GM12878 (cell line): ENCODE results near the gene SEPSECS. TPM values are rescaled to one million over a fixed set of nuclear protein-coding genes. Genes with fewer than 3 reads are reported as not detected.

ENCODE experiments used
- ATAC-seq: fragments of 200-7000 bp; cut with Tn5 transposase; 3 replicates; pipeline ENCODE4 v1.9.1; 2020; ENCODE audit warnings: mild to moderate bottlenecking, moderate library complexity
- BruUV-seq: library from RNA; stranded (reverse); fragments of 400-500 nt; replicated peaks from 2 replicates; lab custom pipeline; 2021; lab: Mats Ljungman, UMichigan
- CTCF ChIA-PET: fragments of 300-600 bp; sonication (Branson Sonifier 250); formaldehyde crosslinking; extraction: SDS; loops from one replicate; lab custom pipeline; 2021; ENCODE audit warnings: inconsistent platforms; lab: Yijun Ruan, JAX
- POLR2A ChIA-PET: fragments of 350-600 bp; formaldehyde crosslinking; extraction: SDS; loops from one replicate; lab custom pipeline; 2021; ENCODE audit warnings: inconsistent platforms; lab: Charles Lee
- RAD21 ChIA-PET: fragments of 300-600 bp; sonication (Branson Sonifier 250); formaldehyde crosslinking; loops from one replicate; lab custom pipeline; 2023; ENCODE audit warnings: antibody characterized with exemption; ENCODE audit not compliant: unreplicated experiment; lab: Charles Lee
- SMC1A ChIA-PET: fragments of 300-600 bp; sonication (Branson Sonifier 250); formaldehyde crosslinking; loops from one replicate; lab custom pipeline; 2023; ENCODE audit not compliant: unreplicated experiment, uncharacterized antibody; lab: Charles Lee
- DNase-seq: peaks from one replicate; pipeline ENCODE4 v3.0.0-alpha.2; 2011; ENCODE audit warnings: low read depth, low spot score
- FAIRE-seq: peaks from 3 replicates; lab custom pipeline; 2011; peaks lifted over from hg19 to GRCh38; lab: Jason Lieb, UNC
- H2AFZ ChIP-seq: 2 replicates; pipeline ENCODE4 v1.6.0; 2011; ENCODE audit warnings: low read depth, low read length, control low read depth; ENCODE audit not compliant: control insufficient read depth
- H3K27ac ChIP-seq: 2 replicates; pipeline ENCODE4 v1.5.1; 2011; ENCODE audit warnings: control low read depth; ENCODE audit not compliant: control insufficient read depth, insufficient read depth
- H3K27me3 ChIP-seq, 2 experiments: replicated peaks in 1 of 2; 2 replicates each; pipeline versions ENCODE4 v1.6.0 to v1.6.1; 2011; ENCODE audit warnings: low read length in 1 of 2; ENCODE audit not compliant: control insufficient read depth in 2 of 2, insufficient read depth in 2 of 2
- H3K36me3 ChIP-seq, 2 experiments: 2 replicates each; pipeline ENCODE4 v1.5.1; 2011; ENCODE audit warnings: low read length in 1 of 2; ENCODE audit not compliant: control insufficient read depth in 2 of 2, insufficient read depth in 2 of 2
- H3K4me1 ChIP-seq: 2 replicates; pipeline ENCODE4 v1.6.1; 2011; ENCODE audit warnings: mild to moderate bottlenecking, low read length, moderate library complexity, mixed read lengths; ENCODE audit not compliant: control insufficient read depth, insufficient read depth
- H3K4me2 ChIP-seq: 2 replicates; pipeline ENCODE4 v1.6.0; 2011; ENCODE audit warnings: control low read depth; ENCODE audit not compliant: control insufficient read depth, insufficient read depth
- H3K4me3 ChIP-seq: fragments of 200-600 bp; sonication (generic); 2 replicates; pipeline ENCODE4 v1.5.1; 2016
- H3K79me2 ChIP-seq: 2 replicates; pipeline ENCODE4 v1.6.0; 2011; ENCODE audit warnings: low read length; ENCODE audit not compliant: control insufficient read depth, insufficient read depth
- H3K9ac ChIP-seq: 2 replicates; pipeline ENCODE4 v1.8.0; 2011; ENCODE audit warnings: low read length, control low read depth, mixed read lengths; ENCODE audit not compliant: control insufficient read depth, insufficient read depth
- H3K9me3 ChIP-seq: replicated peaks from 3 replicates; pipeline ENCODE4 v1.5.1; 2011; ENCODE audit warnings: mild to moderate bottlenecking, low read length; ENCODE audit not compliant: control insufficient read depth, insufficient read depth
- H4K20me1 ChIP-seq: 2 replicates; pipeline ENCODE4 v1.6.0; 2011; ENCODE audit not compliant: control insufficient read depth, insufficient read depth
- BRCA1 ChIP-seq: IDR thresholded peaks from 2 replicates; pipeline ENCODE4 v1.6.1; 2011; ENCODE audit warnings: low read depth, low read length, improper control_type of control experiment
- CBX5 ChIP-seq: sonication (generic); IDR thresholded peaks from 2 replicates; pipeline ENCODE4 v1.6.1; 2016; ENCODE audit warnings: low read depth, moderate library complexity, mild to moderate bottlenecking, inconsistent platforms
- ETV6 ChIP-seq, 2 experiments: fragments of 450-650 bp in 1 of 2; IDR thresholded peaks in 1 of 2; conservative IDR thresholded peaks in 1 of 2; 2 replicates each; pipeline ENCODE4 v1.6.1; 2014; ENCODE audit warnings: antibody characterized with exemption in 1 of 2, borderline replicate concordance in 1 of 2, low read depth in 1 of 2, mild to moderate bottlenecking in 1 of 2, moderate library complexity in 1 of 2
- FOS ChIP-seq: IDR thresholded peaks from 3 replicates; pipeline ENCODE4 v1.6.1; 2011; ENCODE audit warnings: borderline replicate concordance; ENCODE audit not compliant: insufficient read length; ENCODE audit errors: extremely low read depth
- GATAD2B ChIP-seq: fragments of 450-650 bp; conservative IDR thresholded peaks from 2 replicates; pipeline ENCODE4 v1.6.1; 2017; ENCODE audit warnings: low read depth, mild to moderate bottlenecking, moderate library complexity
- NFXL1 ChIP-seq: fragments of 450-650 bp; IDR thresholded peaks from 2 replicates; pipeline ENCODE4 v1.6.1; 2017; ENCODE audit warnings: antibody characterized with exemption, mild to moderate bottlenecking, borderline replicate concordance
- NRF1 ChIP-seq: conservative IDR thresholded peaks from 2 replicates; pipeline ENCODE4 v1.6.1; 2011; ENCODE audit warnings: mild to moderate bottlenecking, low read depth, low read length, improper control_type of control experiment
- RUNX3 ChIP-seq: IDR thresholded peaks from 2 replicates; pipeline ENCODE4 v1.6.1; 2012; ENCODE audit warnings: low read length, inconsistent platforms
- SIX5 ChIP-seq: IDR thresholded peaks from 2 replicates; pipeline ENCODE4 v1.6.1; 2011; ENCODE audit warnings: mild to moderate bottlenecking, low read depth, low read length, moderate library complexity; ENCODE audit not compliant: severe bottlenecking
- SREBF1 ChIP-seq: IDR thresholded peaks from 2 replicates; pipeline ENCODE4 v1.6.1; 2012; ENCODE audit warnings: mild to moderate bottlenecking, low read length
- ZNF207 ChIP-seq: fragments of 450-650 bp; IDR thresholded peaks from 2 replicates; pipeline ENCODE4 v1.6.1; 2014; ENCODE audit warnings: antibody characterized with exemption, mild to moderate bottlenecking, borderline replicate concordance
- ZNF274 ChIP-seq: IDR thresholded peaks from one replicate; pipeline ENCODE4 v1.8.0; 2011; ENCODE audit not compliant: insufficient read length, insufficient read depth
- WGBS: methylation state at CpG from one replicate; pipeline ENCODE4 v1.1.6; 2016; ENCODE audit warnings: low lambda C conversion rate; ENCODE audit not compliant: insufficient replicate concordance, insufficient coverage; ENCODE audit errors: missing lambda C conversion rate; 5-methylcytosine and 5-hydroxymethylcytosine counted together
- in situ Hi-C: fragments of 300-500 bp; cut with MboI; formaldehyde crosslinking; loops from 9 replicates; pipeline ENCODE4 v1.14.3; 2018; ENCODE audit warnings: mixed read lengths
- intact Hi-C: fragments of 100-400 bp; cut with micrococcal nuclease; formaldehyde crosslinking; loops from one replicate; pipeline ENCODE4 v1.14.2; 2022; ENCODE audit not compliant: unreplicated experiment
- polyA plus RNA-seq, 11 experiments: library from polyadenylated mRNA; depleted of rRNA in 4 of 11; unstranded in 6 of 11; stranded (reverse) in 5 of 11; fragments of >200 nt; fragmentation: Nextera tagmentation in 4 of 11; fragmentation: Illumina TruSeq in 1 of 11; extraction: Ambion mirVana in 4 of 11; extraction: Trizol in 1 of 11; gene quantifications; 1 replicate in 1 of 11; 2 replicates in 10 of 11; pipeline versions ENCODE4 v1.2.1 to v1.2.3, GENCODE V29; 2011 to 2016; ENCODE audit warnings: inconsistent platforms in 2 of 11, missing spikeins in 2 of 11, low read depth in 1 of 11
- total RNA-seq, 4 experiments: library from RNA; depleted of rRNA in 3 of 4; stranded (reverse); fragments of >200 nt in 3 of 4; fragmentation: Illumina TruSeq in 1 of 4; extraction: Trizol in 1 of 4; gene quantifications; 2 replicates each; pipeline versions ENCODE4 v1.2.1 to v1.2.3, GENCODE V29; 2013 to 2021
- TF ChIP-seq, protein P1 (sequence below): fragments of 450-650 bp; IDR thresholded peaks from 2 replicates; pipeline ENCODE4 v1.6.1; 2017; ENCODE audit warnings: mild to moderate bottlenecking, moderate library complexity

Gene SEPSECS
- total and polyA plus RNA-seq, 10 of the 15 experiments (the other 5 are each of a cell fraction or from before 2014, with no cell fraction given): 2.8 to 15.8 (median 7.2) TPM

DNA sequence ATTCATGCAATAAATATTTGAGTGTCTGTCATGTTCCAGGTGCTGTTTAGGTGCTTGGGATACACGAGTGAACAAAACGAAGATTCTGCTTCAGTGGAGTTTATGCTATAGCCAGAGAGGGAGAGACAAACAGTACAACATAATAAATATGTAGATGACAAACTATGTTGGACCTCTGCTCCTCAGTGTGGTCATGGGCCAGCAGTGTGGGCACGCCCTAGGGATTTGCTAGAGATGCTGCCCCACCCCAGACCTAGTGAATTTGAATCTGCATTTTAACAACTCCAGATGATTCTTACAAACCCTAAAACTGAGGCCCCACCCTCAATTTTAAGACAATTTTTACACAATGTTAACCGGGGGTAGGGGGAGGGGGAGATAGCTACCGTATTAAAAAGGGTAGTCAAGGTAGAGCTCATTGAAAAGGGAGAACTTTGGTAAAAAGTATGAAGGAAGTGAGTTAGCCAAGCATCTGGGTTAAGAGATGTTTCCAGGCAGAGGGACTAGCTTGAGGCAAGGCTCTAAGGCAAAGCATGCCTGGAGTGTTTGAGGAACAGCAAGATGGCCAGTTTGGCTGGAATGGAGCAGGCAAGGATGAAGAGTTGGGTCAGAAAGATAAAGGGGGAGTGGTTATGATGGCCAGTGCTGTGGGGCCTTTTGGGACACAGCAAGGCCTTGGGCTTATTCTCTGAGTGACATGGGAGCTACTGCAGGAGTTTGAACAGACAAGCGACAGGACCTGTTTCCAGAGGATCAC, 42.4 kb downstream of the SEPSECS start:
- ATAC-seq (no peak), FAIRE-seq (no peak), DNase-seq (no peak)
- Histone ChIP-seq H3K36me3 (peaks cover 0 to 2% of the 10 kb centered on the region in 2 experiments; a peak in 1 of 4 replicates), H3K9ac (no peak overlapping the region), H3K4me3 (no peak overlapping the region), H3K79me2 (no peaks in the 10 kb centered on the region), H4K20me1 (no peaks in the 10 kb centered on the region), H3K9me3 (no peaks in the 10 kb centered on the region), H3K4me1 (no peaks in the 10 kb centered on the region), H3K27me3 (no peaks in the 10 kb centered on the region; a peak in 1 of 4 replicates), H3K27ac (no peak overlapping the region), H3K4me2 (no peak overlapping the region), H2AFZ (no peak overlapping the region)
- SMC1A ChIA-PET: interaction anchor here (0.6 kb wide), 1 partner anchor 107 kb away, joined by 5 read pairs; no protein-coding TSS in a partner anchor
- in situ Hi-C loops: no loop called here
- RAD21 ChIA-PET: no interaction called here
- BruUV-seq: no TSS peak
- intact Hi-C loops: no loop called here
- POLR2A ChIA-PET: no interaction called here
- CTCF ChIA-PET: interaction anchor here (1.1 kb wide), 1 partner anchor 61 kb away, joined by 3 read pairs; no protein-coding TSS in a partner anchor
- TF ChIP-seq RUNX3 (no peak), NFXL1 (no peak), SREBF1 (no peak), SIX5 (no peak), CBX5 (no peak), BRCA1 (no peak), FOS (no peak), GATAD2B (no peak), ZNF207 (no peak), NRF1 (no peak), ETV6 (conservative IDR thresholded peaks at IDR 0.05 in 1 of 2, IDR thresholded peaks at IDR 0.05 in 1 of 2; ENCODE audit: borderline replicate concordance in 1 of 2, low read depth in 1 of 2) (no peak), ZNF274 (no peak)
- TF ChIP-seq, protein P1, sequence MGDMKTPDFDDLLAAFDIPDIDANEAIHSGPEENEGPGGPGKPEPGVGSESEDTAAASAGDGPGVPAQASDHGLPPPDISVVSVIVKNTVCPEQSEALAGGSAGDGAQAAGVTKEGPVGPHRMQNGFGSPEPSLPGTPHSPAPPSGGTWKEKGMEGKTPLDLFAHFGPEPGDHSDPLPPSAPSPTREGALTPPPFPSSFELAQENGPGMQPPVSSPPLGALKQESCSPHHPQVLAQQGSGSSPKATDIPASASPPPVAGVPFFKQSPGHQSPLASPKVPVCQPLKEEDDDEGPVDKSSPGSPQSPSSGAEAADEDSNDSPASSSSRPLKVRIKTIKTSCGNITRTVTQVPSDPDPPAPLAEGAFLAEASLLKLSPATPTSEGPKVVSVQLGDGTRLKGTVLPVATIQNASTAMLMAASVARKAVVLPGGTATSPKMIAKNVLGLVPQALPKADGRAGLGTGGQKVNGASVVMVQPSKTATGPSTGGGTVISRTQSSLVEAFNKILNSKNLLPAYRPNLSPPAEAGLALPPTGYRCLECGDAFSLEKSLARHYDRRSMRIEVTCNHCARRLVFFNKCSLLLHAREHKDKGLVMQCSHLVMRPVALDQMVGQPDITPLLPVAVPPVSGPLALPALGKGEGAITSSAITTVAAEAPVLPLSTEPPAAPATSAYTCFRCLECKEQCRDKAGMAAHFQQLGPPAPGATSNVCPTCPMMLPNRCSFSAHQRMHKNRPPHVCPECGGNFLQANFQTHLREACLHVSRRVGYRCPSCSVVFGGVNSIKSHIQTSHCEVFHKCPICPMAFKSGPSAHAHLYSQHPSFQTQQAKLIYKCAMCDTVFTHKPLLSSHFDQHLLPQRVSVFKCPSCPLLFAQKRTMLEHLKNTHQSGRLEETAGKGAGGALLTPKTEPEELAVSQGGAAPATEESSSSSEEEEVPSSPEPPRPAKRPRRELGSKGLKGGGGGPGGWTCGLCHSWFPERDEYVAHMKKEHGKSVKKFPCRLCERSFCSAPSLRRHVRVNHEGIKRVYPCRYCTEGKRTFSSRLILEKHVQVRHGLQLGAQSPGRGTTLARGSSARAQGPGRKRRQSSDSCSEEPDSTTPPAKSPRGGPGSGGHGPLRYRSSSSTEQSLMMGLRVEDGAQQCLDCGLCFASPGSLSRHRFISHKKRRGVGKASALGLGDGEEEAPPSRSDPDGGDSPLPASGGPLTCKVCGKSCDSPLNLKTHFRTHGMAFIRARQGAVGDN: no peak
- WGBS: 80% methylated on average over 6 of the region's 6 CpGs
